ENCODE data around the gene MCTP1. TPM values are rescaled to one million over a fixed set of nuclear protein-coding genes. Genes with fewer than 3 reads are reported as not detected.

MCTP1 gene
- total RNA-seq, 2 donors from 2014 or later, result not detected

DNA sequence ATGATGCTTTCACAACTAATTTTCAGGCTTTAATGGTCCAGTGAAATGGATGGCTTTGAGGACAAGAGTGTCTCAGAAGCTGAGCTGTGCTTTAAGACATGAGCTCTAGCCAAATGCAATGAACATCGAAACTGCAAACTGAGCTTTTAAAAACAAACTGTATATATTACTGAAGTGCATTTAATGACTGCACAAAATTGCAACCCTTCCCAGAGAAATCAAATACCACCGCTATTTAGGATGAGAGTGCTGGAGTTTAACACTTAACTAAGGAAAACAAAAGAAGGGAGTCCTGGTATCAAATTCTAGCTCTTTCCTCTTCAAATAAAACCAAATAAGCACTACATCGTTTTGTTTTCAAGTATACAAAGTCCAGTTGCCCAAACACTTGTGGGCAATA lies 502.5 kb downstream of the MCTP1 start:
- peaks cover 16% of the 10 kb centered on the region for H3K27me3 Mint-ChIP-seq
- H3K27ac Mint-ChIP-seq, result no peak overlapping the region
- no peaks in the 10 kb centered on the region for H3K36me3 Mint-ChIP-seq (ENCODE audit: low read depth)

DNA sequence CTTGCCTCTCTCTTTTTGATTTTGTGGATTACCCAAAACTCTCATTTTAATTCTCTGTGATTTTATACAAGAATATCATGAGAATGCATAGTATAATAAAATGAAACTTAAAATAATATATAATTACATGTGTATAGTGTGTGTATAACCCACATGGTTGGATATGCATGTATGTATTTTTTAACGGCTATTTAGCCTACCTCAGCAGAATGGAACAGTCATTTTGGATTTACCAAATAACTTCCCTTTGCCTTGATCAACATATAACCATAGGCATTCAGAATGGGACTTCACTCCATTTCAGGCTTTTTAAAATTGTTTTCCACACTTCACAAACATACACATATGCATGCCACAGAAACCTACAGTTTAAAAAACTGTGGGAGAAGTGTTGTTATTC lies 505.2 kb downstream of the MCTP1 start:
- Mint-ChIP-seq H3K36me3 (ENCODE audit: low read depth) (no peaks in the 10 kb centered on the region), H3K4me1 (no peaks in the 10 kb centered on the region), H3K9me3 (no peaks in the 10 kb centered on the region), H3K27me3 (peaks cover 22% of the 10 kb centered on the region), H3K27ac (no peak overlapping the region), H3K4me3 (no peak overlapping the region)
- ATAC-seq (replicated peaks), result no peak

More for the DNA sequence above, 502.5 kb downstream of the MCTP1 start:
- Mint-ChIP-seq H3K4me1 (no peaks in the 10 kb centered on the region), H3K9me3 (no peaks in the 10 kb centered on the region), H3K4me3 (no peak overlapping the region)
- ATAC-seq (replicated peaks), result no peak

DNA sequence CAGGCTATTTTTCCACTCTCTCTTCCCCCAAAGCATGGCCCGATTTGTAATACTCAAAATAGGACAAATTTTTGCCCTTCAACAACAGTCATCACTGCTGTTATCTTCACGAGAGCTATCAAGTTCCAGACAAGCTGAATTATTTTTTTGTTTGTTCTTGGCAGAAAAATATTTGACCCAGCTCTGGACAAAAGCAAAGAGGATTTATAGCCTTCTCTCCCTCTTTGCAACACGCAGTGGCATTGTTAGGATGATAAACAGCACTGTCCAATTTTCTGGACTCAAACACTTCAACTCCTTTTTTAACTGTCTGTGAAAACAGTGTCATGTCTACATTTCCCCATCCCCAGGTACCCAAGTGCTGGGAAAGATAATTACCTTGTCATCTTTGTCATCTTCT lies 506.2 kb downstream of the MCTP1 start:
- H3K9me3 Mint-ChIP-seq, result no peaks in the 10 kb centered on the region
- ATAC-seq (replicated peaks), result no peak
- no peak overlapping the region for H3K4me3 Mint-ChIP-seq
- peak overlapping the region; percentile 31 for H3K27ac Mint-ChIP-seq
- H3K27me3 Mint-ChIP-seq, result peaks cover 22% of the 10 kb centered on the region
- no peaks in the 10 kb centered on the region for H3K36me3 Mint-ChIP-seq (ENCODE audit: low read depth)
- H3K4me1 Mint-ChIP-seq, result no peaks in the 10 kb centered on the region

DNA sequence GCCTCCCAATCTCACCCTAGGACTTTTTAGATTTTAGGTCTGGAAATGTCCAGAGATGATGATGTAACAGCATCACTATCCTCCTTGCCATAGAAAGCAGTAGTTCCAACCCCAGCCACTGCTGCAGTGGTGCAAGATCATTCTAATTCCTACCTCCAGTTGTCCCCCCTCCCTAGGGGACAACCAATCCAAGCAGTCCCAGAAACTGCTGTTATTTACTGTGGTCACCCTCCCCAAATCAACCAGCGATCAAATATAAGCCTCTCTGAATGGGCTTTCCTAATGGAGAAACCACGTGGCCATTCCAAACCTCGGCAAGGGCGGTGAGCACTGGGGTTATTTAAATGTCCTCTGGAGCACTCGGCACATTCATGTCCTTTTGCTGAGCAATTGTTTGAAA lies 506.6 kb downstream of the MCTP1 start:
- Mint-ChIP-seq H3K4me3 (no peak overlapping the region), H3K27ac (no peak overlapping the region), H3K9me3 (peaks cover 4% of the 10 kb centered on the region), H3K27me3 (peaks cover 22% of the 10 kb centered on the region), H3K36me3 (ENCODE audit: low read depth) (no peaks in the 10 kb centered on the region), H3K4me1 (no peaks in the 10 kb centered on the region)
- no peak for ATAC-seq (replicated peaks)

DNA sequence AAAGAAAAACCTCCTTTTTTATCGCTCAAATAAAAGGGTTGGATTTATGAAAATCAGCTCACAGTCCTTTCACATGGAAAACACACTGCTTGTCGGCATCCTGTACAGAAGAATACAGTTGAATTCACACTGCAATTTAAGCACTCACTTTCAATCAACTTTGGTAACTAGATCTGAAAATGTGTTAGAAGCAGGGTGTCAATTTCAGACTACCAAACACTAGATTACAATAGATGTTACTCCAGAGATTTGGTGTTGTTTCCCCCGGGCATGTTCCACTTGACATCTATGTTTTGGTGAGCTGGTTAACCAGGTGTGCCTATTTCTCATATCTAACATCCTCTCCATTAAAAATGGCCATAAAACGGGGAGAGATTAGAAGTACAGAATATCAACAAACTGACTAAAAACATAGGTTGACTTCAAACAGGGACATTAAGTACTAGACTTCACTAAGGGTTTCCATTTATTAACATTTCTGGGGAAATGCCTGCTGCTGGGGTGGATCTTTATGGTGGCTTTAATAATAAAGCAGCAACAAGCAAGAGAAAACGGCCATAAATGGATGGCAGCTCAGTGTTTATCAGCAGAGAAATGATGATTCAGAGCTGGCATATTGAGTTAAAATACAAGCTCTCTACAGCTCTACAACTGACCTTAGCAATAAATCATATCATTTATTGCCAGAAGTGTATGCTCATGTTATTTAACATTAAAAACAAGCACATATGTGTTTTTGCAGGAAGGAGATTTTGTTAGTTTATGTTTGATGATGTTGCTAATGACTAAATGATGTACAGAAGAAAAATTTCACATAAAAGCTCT lies 507.6 kb downstream of the MCTP1 start:
- no peak for ATAC-seq (replicated peaks)
- H3K27me3 Mint-ChIP-seq, result peaks cover 18% of the 10 kb centered on the region
- no peak overlapping the region for H3K4me3 Mint-ChIP-seq
- peaks cover 5% of the 10 kb centered on the region for H3K9me3 Mint-ChIP-seq
- peak overlapping the region; percentile 17 for H3K27ac Mint-ChIP-seq
- H3K36me3 Mint-ChIP-seq (ENCODE audit: low read depth), result no peaks in the 10 kb centered on the region
- no peaks in the 10 kb centered on the region for H3K4me1 Mint-ChIP-seq

DNA sequence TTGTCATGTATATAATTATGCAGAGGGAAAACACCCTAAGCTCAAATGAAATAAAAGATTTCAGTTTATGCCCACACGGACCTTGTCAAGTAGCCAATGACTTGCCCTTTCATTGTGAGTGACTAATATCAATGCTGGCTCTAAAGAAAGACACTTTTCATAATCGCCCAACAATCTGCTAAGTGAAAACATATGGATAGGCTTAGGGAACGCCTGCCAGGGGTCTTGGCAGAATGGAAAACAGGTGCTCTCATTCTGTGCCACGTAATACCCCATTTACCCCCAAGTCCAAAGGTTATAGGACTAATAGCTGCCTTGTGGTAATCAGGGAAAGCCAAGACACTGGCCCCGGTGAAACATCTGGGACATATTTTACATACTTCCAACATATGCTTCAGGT lies 508.7 kb downstream of the MCTP1 start:
- H3K4me1 Mint-ChIP-seq, result no peaks in the 10 kb centered on the region
- H3K4me3 Mint-ChIP-seq, result no peak overlapping the region
- H3K27me3 Mint-ChIP-seq, result peaks cover 17% of the 10 kb centered on the region
- H3K36me3 Mint-ChIP-seq (ENCODE audit: low read depth), result no peaks in the 10 kb centered on the region
- no peak for ATAC-seq (replicated peaks)
- peaks cover 5% of the 10 kb centered on the region for H3K9me3 Mint-ChIP-seq
- no peak overlapping the region for H3K27ac Mint-ChIP-seq

DNA sequence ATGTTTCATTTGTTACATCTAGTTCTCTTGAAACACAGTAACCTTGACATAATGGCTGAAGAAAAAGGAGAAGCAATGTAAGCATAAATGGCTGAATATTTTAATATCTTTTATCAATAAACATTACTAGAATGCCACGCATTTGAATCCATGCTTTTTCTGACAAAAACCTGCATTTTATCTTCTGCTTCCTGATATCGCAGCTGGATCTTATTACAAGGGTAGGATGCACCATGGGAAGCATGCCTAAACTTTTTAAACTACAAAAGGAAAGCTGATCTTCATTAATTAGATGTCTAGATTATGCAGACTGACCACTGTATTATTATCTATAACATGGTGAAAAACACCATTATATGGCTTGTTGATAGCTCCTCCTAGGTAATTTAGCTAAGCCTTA lies 509.8 kb downstream of the MCTP1 start:
- Mint-ChIP-seq H3K4me1 (no peaks in the 10 kb centered on the region), H3K36me3 (ENCODE audit: low read depth) (no peaks in the 10 kb centered on the region), H3K27ac (no peak overlapping the region), H3K4me3 (no peak overlapping the region), H3K27me3 (peaks cover 17% of the 10 kb centered on the region), H3K9me3 (peaks cover 5% of the 10 kb centered on the region)
- no peak for ATAC-seq (replicated peaks)

DNA sequence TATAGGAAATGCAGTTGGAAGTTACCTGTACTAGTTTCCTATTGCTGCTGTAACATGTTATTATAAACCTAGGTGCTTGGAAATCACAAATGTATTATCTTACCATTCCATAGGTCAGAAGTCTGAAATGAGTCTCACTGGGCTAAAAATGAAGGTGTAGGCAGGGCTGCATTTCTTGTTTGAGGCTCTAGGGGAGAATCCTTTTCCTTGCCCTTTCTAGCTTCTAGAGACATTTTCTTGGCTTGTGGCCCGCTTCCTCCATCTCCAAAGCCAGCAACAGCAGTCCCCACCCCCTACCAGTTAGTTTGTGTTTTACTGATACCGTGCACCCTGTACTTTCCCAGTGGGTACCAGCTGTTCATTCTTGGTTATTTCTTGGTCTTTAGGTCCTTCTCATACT lies 513.2 kb downstream of the MCTP1 start:
- no peak overlapping the region for H3K4me3 Mint-ChIP-seq
- no peak for ATAC-seq (replicated peaks)
- no peaks in the 10 kb centered on the region for H3K4me1 Mint-ChIP-seq
- peaks cover 4% of the 10 kb centered on the region for H3K27me3 Mint-ChIP-seq
- H3K36me3 Mint-ChIP-seq (ENCODE audit: low read depth), result no peaks in the 10 kb centered on the region
- H3K9me3 Mint-ChIP-seq, result peaks cover 5% of the 10 kb centered on the region
- H3K27ac Mint-ChIP-seq, result no peak overlapping the region

DNA sequence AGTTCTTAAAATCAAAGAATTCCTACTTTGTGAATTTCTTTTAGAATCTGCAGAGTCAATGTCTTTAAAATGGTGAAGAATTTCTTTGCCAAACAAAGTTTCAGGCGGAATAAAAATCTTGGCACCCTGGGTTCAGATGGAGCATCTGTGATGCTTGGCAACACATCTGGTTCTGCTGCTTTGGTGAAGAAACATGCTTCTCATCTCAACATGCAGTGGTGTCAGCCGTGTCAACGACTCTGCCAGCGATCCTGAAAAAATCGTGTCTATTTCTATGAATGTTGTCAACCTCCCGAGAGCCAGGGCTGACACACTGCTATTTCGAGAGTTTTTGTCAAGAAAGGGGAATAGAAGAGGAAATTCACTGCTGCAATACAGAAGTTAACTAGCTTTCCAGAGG lies 514.9 kb downstream of the MCTP1 start:
- Mint-ChIP-seq H3K36me3 (ENCODE audit: low read depth) (no peaks in the 10 kb centered on the region), H3K27me3 (peaks cover 3% of the 10 kb centered on the region), H3K4me1 (no peaks in the 10 kb centered on the region), H3K4me3 (no peak overlapping the region), H3K9me3 (peaks cover 5% of the 10 kb centered on the region), H3K27ac (no peak overlapping the region)
- no peak for ATAC-seq (replicated peaks)

DNA sequence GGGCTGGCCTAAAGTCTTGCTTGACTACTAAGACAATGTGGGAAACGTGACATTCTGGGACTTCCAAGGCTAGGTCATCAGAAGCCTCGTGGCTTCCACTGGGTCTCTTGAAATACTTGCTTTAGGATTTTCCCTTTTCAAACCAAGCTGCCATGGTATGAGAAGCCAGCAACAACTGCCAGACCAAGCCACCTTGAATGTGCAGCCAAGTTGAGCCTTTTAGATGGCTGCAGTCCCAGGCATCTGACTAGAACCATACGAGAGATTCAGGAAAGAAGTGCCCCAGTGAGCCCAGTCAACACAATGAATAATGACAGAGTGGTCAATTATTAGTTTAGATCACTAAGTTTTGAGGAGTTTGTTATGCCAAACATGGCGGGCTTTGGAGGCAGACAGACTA lies 523.1 kb downstream of the MCTP1 start:
- ATAC-seq (replicated peaks), result no peak
- Mint-ChIP-seq H3K9me3 (peaks cover 5% of the 10 kb centered on the region), H3K4me1 (no peaks in the 10 kb centered on the region), H3K36me3 (ENCODE audit: low read depth) (no peaks in the 10 kb centered on the region), H3K27ac (no peak overlapping the region), H3K4me3 (no peak overlapping the region), H3K27me3 (peaks cover 4% of the 10 kb centered on the region)

DNA sequence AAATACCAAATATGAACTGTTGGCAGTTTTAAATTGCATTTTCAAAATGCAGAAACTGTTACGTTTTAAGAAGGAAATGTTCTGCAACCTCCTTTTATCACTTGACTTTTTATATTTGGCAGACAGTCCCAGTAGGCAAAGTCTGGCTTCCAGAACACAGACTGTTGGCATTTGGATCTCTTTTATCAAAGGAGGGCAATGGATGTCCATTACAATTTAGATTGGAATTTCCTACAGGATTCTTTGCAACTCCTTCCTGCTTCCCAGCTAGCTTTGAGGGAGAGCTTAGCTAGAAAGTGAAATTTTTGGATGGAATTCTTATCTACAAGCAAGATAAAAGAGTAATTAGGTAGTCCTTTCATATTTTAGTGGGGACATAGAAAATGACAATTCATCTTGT lies 523.8 kb downstream of the MCTP1 start:
- Mint-ChIP-seq H3K27me3 (peaks cover 4% of the 10 kb centered on the region), H3K27ac (no peak overlapping the region), H3K36me3 (ENCODE audit: low read depth) (no peaks in the 10 kb centered on the region), H3K4me1 (no peaks in the 10 kb centered on the region), H3K9me3 (peaks cover 5% of the 10 kb centered on the region), H3K4me3 (no peak overlapping the region)
- ATAC-seq (replicated peaks), result no peak

DNA sequence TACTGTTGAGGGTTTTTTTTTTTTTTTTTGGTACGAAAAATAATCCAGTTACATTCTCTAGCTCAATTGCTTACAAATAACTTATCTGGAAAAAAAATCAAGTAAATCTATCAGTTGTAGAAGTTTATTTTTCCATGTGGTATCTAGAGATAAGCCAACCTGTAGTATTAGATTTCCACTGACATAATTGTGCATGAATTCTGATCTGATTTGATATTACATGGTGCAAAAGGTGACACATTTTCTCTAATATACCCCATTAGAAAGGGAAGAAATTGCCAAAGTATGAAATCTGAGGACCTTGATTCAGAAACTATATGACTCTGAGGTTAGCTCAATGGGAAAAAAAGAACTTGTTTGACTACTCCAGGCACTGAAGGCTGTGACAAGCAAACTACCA lies 524.9 kb downstream of the MCTP1 start:
- Mint-ChIP-seq H3K9me3 (peaks cover 5% of the 10 kb centered on the region), H3K27me3 (peaks cover under 1% of the 10 kb centered on the region), H3K4me1 (no peaks in the 10 kb centered on the region), H3K27ac (no peak overlapping the region), H3K36me3 (ENCODE audit: low read depth) (no peaks in the 10 kb centered on the region), H3K4me3 (no peak overlapping the region)
- ATAC-seq (replicated peaks), result no peak

DNA sequence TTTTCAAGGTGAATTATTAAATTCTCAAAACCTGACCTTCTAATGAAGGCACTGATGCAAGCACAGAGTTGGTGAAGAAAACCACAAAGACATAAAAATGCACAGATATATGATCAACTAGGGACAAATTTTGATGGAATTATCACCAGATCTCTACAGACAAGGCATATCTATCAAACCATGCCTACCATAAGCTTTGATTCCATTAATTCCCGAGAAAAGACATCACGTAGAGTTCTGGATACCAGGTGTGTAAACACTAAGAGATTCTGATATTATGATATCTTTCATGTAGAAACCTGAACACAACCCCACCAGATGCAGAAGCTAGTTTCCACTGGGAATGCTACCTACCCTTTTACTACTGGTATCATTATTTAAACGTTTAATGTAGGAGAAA lies 525.9 kb downstream of the MCTP1 start:
- Mint-ChIP-seq H3K9me3 (no peaks in the 10 kb centered on the region), H3K27me3 (no peaks in the 10 kb centered on the region), H3K36me3 (ENCODE audit: low read depth) (no peaks in the 10 kb centered on the region), H3K4me3 (no peak overlapping the region), H3K4me1 (no peaks in the 10 kb centered on the region), H3K27ac (no peak overlapping the region)
- ATAC-seq (replicated peaks), result no peak

DNA sequence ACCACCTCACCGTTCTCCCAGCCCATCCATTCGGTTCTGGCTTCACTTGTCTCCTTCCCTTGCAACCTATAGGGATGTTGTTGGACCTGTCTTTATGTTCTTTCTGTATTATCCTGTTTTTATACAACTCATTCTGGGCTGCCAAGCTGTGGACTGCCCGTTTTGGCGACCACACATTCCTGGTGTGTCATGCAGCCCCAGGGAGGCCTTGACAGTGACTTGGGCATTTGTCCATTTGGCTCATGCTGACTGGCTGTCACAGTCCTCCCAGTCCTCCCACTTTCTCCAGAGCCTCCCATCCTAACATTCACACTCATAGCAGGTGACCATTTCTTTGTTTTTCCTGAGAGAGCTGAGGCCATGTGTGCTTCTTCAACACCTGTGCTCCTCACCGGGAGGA lies 530.1 kb downstream of the MCTP1 start:
- H3K36me3 Mint-ChIP-seq (ENCODE audit: low read depth), result no peaks in the 10 kb centered on the region
- H3K4me3 Mint-ChIP-seq, result no peak overlapping the region
- no peaks in the 10 kb centered on the region for H3K4me1 Mint-ChIP-seq

DNA sequence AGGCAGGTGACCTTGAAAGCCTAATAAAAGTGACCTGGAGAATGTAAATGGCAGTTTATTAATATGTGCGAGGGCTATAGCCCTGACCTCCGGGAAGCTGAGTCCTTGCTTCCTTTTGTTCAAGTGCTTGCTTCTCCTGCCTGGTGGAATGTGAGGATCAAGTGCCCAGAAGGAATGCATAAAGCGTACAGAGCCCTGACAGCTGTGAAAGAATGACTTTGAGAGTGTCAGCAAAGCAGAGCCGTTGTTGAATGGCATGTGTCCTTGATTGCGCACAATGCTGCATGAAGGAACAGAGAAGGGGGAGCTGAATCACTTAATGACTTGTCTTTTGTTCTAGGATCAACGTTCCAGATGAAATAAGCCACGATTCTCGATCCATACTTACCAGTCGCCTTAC lies 533.4 kb downstream of the MCTP1 start:
- Mint-ChIP-seq H3K27me3 (no peaks in the 10 kb centered on the region), H3K9me3 (no peaks in the 10 kb centered on the region), H3K27ac (no peak overlapping the region), H3K36me3 (ENCODE audit: low read depth) (no peaks in the 10 kb centered on the region), H3K4me1 (no peaks in the 10 kb centered on the region), H3K4me3 (no peak overlapping the region)
- no peak for ATAC-seq (replicated peaks)

More for the DNA sequence above, 530.1 kb downstream of the MCTP1 start:
- H3K27ac Mint-ChIP-seq, result no peak overlapping the region
- no peaks in the 10 kb centered on the region for H3K27me3 Mint-ChIP-seq
- no peaks in the 10 kb centered on the region for H3K9me3 Mint-ChIP-seq
- ATAC-seq (replicated peaks), result no peak

DNA sequence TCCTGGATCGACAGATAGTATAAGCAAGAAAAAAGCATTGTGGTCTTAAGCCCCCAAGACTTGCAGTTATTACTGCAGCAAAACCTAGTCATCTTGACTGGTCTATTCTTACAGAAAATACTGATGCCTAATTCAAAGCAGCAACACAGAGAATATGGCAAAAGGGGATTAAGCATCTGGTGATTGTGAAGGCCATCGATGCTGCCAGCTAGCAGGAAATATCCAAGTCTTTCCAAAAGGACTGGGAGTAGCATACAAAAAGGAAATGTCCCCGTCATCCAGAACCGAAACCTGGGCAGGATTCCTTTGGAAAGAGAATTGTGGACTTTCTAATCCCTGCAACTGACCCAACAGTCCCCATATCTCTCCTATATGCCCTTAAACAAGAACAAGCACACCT lies 534.2 kb downstream of the MCTP1 start:
- Mint-ChIP-seq H3K27ac (no peak overlapping the region), H3K4me3 (no peak overlapping the region), H3K4me1 (peaks cover 5% of the 10 kb centered on the region), H3K9me3 (no peaks in the 10 kb centered on the region), H3K27me3 (no peaks in the 10 kb centered on the region), H3K36me3 (ENCODE audit: low read depth) (no peaks in the 10 kb centered on the region)
- no peak for ATAC-seq (replicated peaks)

All from activated T-helper 17 cell treated with anti-CD3 and anti-CD28 coated beads, Interleukin-2, amount 50 U/mL, for 72 hours (primary cell).